ENCODE data around the gene CRIP2. TPM values are rescaled to one million over a fixed set of nuclear protein-coding genes. Genes with fewer than 3 reads are reported as not detected.

The CRIP2 gene
- total and polyA plus RNA-seq, 9 of the 15 experiments (the other 6 are each of a cell fraction or from before 2014, with no cell fraction given): 0.18 to 2.0 (median 0.69) TPM; not detected in 1

DNA sequence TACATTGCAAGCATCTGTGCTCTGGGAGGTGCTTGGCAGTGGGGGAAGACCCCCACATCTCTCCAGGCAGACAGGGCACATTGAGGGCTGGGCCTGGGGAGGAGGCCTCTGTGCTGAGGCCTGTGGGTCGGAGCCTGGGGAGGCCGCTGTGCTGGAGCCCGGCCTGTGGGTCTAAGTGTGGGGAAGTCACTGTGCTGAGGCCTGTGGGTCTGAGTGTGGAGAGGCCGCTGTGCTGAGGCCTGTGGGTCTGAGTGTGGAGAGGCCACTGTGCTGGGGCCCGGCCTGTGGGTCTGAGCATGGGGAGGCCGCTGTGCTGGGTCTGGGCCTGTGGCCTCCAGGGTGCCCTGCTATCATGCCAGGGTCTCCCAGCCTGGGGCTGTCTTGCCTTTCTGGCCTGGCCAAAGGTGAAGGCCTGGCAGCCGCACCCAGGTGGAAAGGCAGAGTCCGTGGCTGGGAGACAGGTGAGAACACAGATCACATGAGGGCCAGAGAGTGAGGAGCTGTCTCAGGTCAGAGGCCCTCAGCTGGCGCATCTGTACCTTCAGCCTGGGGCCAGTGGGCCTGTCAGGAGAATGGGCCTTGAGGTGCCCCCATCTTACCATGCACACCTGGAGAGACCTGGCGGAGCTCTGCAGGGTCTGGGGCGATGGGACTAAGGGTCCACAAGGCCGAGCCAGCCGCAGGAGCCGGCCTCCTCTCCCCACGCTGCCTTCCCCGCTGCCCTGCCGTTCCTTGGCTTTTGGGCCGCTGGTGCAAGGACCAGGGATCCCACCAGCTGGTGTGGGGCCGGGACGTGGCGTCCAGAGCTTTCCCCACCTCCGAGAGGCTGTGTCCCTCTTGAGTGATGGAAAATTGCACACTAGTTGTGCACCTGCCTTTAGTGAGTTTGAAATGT lies 18.6 kb upstream of the CRIP2 start:
- Histone ChIP-seq H3K27me3 (ENCODE audit: control insufficient read depth in 2 of 2, insufficient read depth in 2 of 2, low read length in 2 of 2) (no peaks in the 10 kb centered on the region), H3K4me2 (ENCODE audit: insufficient read depth, low read length) (no peak overlapping the region), H3K27ac (ENCODE audit: extremely low read depth, low read depth, low read length) (no peak overlapping the region), H3K4me1 (replicated peaks in 1 of 2; ENCODE audit: control insufficient read depth in 2 of 2, insufficient read depth in 2 of 2, low read length in 2 of 2) (peaks cover 0 to 9% of the 10 kb centered on the region in 2 experiments; a peak in 2 of 5 replicates), H3K9me1 (ENCODE audit: control insufficient read depth, insufficient read depth, low read length) (no peaks in the 10 kb centered on the region), H3K9me3 (replicated peaks; ENCODE audit: control insufficient read depth, insufficient read depth, low read depth, low read length) (no peaks in the 10 kb centered on the region), H3K79me2 (ENCODE audit: control insufficient read depth, insufficient read depth, low read length) (no peaks in the 10 kb centered on the region), H2AFZ (ENCODE audit: low read depth, low read length) (no peak overlapping the region), H3K4me3 (no peak overlapping the region), H3K36me3 (ENCODE audit: control insufficient read depth, insufficient read depth, low read length) (peaks cover 64% of the 10 kb centered on the region; the same call in 1 of the 3 replicates), H4K20me1 (replicated peaks; ENCODE audit: control insufficient read depth, insufficient read depth, low read length) (no peaks in the 10 kb centered on the region), H3K9ac (ENCODE audit: insufficient read depth in 1 of 2, low read depth in 2 of 2, low read length in 2 of 2) (no peak overlapping the region; a peak in 1 of 4 replicates)
- no peak for FAIRE-seq
- TF ChIP-seq, protein P1, sequence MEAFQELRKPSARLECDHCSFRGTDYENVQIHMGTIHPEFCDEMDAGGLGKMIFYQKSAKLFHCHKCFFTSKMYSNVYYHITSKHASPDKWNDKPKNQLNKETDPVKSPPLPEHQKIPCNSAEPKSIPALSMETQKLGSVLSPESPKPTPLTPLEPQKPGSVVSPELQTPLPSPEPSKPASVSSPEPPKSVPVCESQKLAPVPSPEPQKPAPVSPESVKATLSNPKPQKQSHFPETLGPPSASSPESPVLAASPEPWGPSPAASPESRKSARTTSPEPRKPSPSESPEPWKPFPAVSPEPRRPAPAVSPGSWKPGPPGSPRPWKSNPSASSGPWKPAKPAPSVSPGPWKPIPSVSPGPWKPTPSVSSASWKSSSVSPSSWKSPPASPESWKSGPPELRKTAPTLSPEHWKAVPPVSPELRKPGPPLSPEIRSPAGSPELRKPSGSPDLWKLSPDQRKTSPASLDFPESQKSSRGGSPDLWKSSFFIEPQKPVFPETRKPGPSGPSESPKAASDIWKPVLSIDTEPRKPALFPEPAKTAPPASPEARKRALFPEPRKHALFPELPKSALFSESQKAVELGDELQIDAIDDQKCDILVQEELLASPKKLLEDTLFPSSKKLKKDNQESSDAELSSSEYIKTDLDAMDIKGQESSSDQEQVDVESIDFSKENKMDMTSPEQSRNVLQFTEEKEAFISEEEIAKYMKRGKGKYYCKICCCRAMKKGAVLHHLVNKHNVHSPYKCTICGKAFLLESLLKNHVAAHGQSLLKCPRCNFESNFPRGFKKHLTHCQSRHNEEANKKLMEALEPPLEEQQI (IDR thresholded peaks at IDR 0.05): no peak
- TF ChIP-seq POLR2G (IDR thresholded peaks at IDR 0.05; ENCODE audit: low read depth, low read length): peak; percentile 41; the same call in 1 of the 2 replicates
- in situ Hi-C loops (cut with MboI) (no loop called here), intact Hi-C loops (cut with micrococcal nuclease) (no loop called here)
- no peak for ATAC-seq
- 87% methylated on average over 14 of the region's 22 CpGs for WGBS (ENCODE audit: insufficient coverage, low coverage, missing lambda C conversion rate)
- CTCF ChIA-PET (ENCODE audit: low intra/inter-chr PET ratio): no interaction called here
- BruUV-seq (replicated peaks): no TSS peak
- POLR2A ChIA-PET: interaction anchor here (0.6 to 1.7 kb wide), 3 partner anchors 16 to 30 kb away, joined by 3 to 5 read pairs (median 3); no protein-coding TSS in a partner anchor
- no peak for DNase-seq (ENCODE audit: extremely low read depth in 1 of 4, low spot score in 3 of 4)
